HepG2 (cell line): ENCODE results near the gene LGALS3. TPM values are rescaled to one million over a fixed set of nuclear protein-coding genes. Genes with fewer than 3 reads are reported as not detected.

Experiments used
- ELF3 ChIP-seq: IDR thresholded peaks from 2 replicates; pipeline ENCODE4 v1.6.1; 2016; ENCODE audit warnings: missing genetic modification reagents, missing compliant biosample characterization
- GTF2F1 ChIP-seq: fragments of 150-350 bp; IDR thresholded peaks from 2 replicates; pipeline ENCODE4 v1.6.1; 2014; ENCODE audit warnings: low read length
- NFE2L1 ChIP-seq: sonication (generic); formaldehyde crosslinking; IDR thresholded peaks from 2 replicates; pipeline ENCODE4 v1.4.0; 2020; ENCODE audit warnings: missing genetic modification reagents, mild to moderate bottlenecking, borderline replicate concordance
- SPEN ChIP-seq: sonication (generic); formaldehyde crosslinking; IDR thresholded peaks from 2 replicates; pipeline ENCODE4 v1.5.1; 2020; ENCODE audit warnings: low read depth, mild to moderate bottlenecking, missing genetic modification reagents
- ZBTB39 ChIP-seq: sonication (generic); formaldehyde crosslinking; IDR thresholded peaks from 2 replicates; pipeline ENCODE4 v1.5.0; 2020; ENCODE audit warnings: missing genetic modification reagents
- polyA plus RNA-seq, 8 experiments: library from polyadenylated mRNA; depleted of rRNA in 3 of 8; stranded (reverse) in 7 of 8; unstranded in 1 of 8; fragments of >200 nt; fragmentation: Illumina TruSeq in 4 of 8; extraction: Trizol in 4 of 8; gene quantifications; 2 replicates each; pipeline versions ENCODE4 v1.2.1 to v1.2.3, GENCODE V29; 2011 to 2016; ENCODE audit warnings: low read depth in 4 of 8, missing spikeins in 1 of 8, mixed read lengths in 1 of 8; ENCODE audit not compliant: insufficient read depth in 1 of 8
- total RNA-seq, 5 experiments: library from RNA; depleted of rRNA; stranded (reverse); fragments of >200 nt; fragmentation: Illumina TruSeq; extraction: Trizol; gene quantifications; 2 replicates each; pipeline ENCODE4 v1.2.3, GENCODE V29; 2016; ENCODE audit warnings: low read depth in 1 of 5
- TF ChIP-seq, protein P1 (sequence below): sonication (generic); formaldehyde crosslinking; IDR thresholded peaks from 2 replicates; pipeline ENCODE4 v1.4.0; 2020; ENCODE audit warnings: mild to moderate bottlenecking, missing genetic modification reagents
- TF ChIP-seq, protein P2 (sequence below): sonication (generic); formaldehyde crosslinking; IDR thresholded peaks from 2 replicates; pipeline ENCODE4 v1.5.0; 2020; ENCODE audit warnings: mild to moderate bottlenecking, missing genetic modification reagents

LGALS3 gene
- total and polyA plus RNA-seq, 2 of the 13 experiments (the other 11 are each of a cell fraction or from before 2014, with no cell fraction given), result 5.0 to 97.4 TPM

GRCh38 chr14:55084401-55085059 is 44.5 kb upstream of the LGALS3 start (continued):
- TF ChIP-seq, protein P1, sequence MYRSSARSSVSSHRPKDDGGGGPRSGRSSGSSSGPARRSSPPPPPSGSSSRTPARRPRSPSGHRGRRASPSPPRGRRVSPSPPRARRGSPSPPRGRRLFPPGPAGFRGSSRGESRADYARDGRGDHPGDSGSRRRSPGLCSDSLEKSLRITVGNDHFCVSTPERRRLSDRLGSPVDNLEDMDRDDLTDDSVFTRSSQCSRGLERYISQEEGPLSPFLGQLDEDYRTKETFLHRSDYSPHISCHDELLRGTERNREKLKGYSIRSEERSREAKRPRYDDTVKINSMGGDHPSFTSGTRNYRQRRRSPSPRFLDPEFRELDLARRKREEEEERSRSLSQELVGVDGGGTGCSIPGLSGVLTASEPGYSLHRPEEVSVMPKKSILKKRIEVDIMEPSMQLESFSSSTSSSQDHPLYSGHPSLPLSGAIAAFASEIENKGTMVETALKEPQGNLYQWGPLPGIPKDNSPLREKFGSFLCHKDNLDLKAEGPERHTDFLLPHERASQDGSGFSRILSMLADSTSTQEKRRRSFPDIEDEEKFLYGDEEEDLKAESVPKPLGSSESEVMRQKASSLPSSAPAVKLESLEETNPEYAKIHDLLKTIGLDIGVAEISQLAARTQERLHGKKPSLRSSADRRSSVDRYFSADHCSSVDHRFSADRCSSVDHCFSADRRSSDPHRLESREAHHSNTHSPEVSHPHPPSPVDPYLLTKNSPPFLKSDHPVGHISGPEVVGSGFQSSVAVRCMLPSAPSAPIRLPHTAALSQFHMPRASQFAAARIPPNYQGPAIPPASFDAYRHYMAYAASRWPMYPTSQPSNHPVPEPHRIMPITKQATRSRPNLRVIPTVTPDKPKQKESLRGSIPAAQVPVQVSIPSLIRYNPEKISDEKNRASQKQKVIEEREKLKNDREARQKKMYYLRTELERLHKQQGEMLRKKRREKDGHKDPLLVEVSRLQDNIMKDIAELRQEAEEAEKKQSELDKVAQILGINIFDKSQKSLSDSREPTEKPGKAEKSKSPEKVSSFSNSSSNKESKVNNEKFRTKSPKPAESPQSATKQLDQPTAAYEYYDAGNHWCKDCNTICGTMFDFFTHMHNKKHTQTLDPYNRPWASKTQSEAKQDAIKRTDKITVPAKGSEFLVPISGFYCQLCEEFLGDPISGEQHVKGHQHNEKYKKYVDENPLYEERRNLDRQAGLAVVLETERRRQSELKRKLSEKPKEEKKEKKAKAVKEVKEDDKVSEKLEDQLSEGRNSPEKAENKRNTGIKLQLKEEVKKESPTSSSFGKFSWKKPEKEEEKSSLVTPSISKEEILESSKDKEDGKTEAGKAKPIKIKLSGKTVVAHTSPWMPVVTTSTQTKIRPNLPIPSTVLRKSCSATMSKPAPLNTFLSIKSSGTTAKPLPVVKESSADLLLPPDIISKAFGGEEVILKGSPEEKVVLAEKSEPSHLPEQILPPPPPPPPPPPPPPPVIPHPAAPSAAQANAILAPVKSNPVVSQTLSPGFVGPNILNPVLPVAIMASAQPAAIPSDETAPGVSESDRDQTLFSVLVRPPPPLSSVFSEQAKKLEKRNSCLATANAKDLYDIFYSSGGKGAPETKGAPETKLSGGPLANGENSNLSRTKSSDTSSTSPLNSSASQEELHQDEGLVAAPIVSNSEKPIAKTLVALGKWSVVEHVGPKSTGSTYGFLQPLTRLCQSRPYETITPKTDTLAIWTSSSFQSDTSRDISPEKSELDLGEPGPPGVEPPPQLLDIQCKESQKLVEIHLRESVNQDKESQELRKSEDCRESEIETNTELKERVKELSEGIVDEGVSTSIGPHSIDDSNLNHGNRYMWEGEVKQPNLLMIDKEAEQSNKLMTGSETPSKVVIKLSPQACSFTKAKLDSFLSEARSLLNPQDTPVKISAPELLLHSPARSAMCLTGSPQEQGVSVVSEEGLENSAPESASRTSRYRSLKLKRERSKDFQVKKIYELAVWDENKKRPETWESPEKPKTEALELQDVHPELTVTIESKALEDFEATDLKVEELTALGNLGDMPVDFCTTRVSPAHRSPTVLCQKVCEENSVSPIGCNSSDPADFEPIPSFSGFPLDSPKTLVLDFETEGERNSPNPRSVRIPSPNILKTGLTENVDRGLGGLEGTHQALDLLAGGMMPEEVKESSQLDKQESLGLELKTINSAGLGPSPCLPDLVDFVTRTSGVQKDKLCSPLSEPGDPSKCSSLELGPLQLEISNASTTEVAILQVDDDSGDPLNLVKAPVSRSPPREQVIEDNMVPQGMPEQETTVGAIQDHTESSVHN, result no peak
- TF ChIP-seq NFE2L1 (CRISPR knock-in tag) (no peak), ELF3 (CRISPR knock-in tag) (no peak), SPEN (CRISPR knock-in tag) (no peak), GTF2F1 (no peak), ZBTB39 (CRISPR knock-in tag) (no peak)
- TF ChIP-seq, protein P2, sequence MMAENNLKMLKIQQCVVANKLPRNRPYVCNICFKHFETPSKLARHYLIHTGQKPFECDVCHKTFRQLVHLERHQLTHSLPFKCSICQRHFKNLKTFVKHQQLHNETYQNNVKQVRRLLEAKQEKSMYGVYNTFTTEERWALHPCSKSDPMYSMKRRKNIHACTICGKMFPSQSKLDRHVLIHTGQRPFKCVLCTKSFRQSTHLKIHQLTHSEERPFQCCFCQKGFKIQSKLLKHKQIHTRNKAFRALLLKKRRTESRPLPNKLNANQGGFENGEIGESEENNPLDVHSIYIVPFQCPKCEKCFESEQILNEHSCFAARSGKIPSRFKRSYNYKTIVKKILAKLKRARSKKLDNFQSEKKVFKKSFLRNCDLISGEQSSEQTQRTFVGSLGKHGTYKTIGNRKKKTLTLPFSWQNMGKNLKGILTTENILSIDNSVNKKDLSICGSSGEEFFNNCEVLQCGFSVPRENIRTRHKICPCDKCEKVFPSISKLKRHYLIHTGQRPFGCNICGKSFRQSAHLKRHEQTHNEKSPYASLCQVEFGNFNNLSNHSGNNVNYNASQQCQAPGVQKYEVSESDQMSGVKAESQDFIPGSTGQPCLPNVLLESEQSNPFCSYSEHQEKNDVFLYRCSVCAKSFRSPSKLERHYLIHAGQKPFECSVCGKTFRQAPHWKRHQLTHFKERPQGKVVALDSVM, result no peak
